Thyroid gland (tissue), 4 donors: Measurements from ENCODE around the gene FGF3. TPM values are rescaled to one million over a fixed set of nuclear protein-coding genes. Genes with fewer than 3 reads are reported as not detected.

ENCODE experiments used
- DNase-seq, 2 donors: peaks; one replicate each; pipeline ENCODE4 v3.0.0-alpha.2; 2019
- H3K27ac ChIP-seq, 3 donors: fragments of 200-600 bp; sonication (generic); 1 replicate in 2 of 3; 2 replicates in 1 of 3; pipeline ENCODE4 v1.5.1; 2016 to 2019; ENCODE audit warnings: mild to moderate bottlenecking in 1 of 3, moderate library complexity in 1 of 3
- H3K27me3 ChIP-seq: fragments of 200-600 bp; sonication (generic); one replicate; pipeline ENCODE4 v1.5.1; 2019
- H3K36me3 ChIP-seq, 2 donors: fragments of 200-600 bp; sonication (generic); one replicate each; pipeline ENCODE4 v1.5.1; 2016 to 2019
- H3K4me1 ChIP-seq, 2 donors: fragments of 200-600 bp; sonication (generic); one replicate each; pipeline ENCODE4 v1.5.1; 2017 to 2019
- H3K4me3 ChIP-seq, 3 donors: fragments of 200-600 bp; sonication (generic); replicated peaks in 1 of 3; 1 replicate in 2 of 3; 2 replicates in 1 of 3; pipeline ENCODE4 v1.5.1; 2016; ENCODE audit warnings: mild to moderate bottlenecking in 1 of 3
- H3K9me3 ChIP-seq: fragments of 200-600 bp; sonication (generic); one replicate; pipeline ENCODE4 v1.5.1; 2017
- POLR2A ChIP-seq, 2 donors: fragments of 450-650 bp; IDR thresholded peaks; one replicate each; pipeline ENCODE4 v1.6.1; 2017; ENCODE audit warnings: antibody characterized with exemption in 2 of 2, mild to moderate bottlenecking in 2 of 2, moderate library complexity in 1 of 2
- WGBS, 2 donors: methylation state at CpG; one replicate each; pipeline ENCODE4 v1.1.5; 2017; 5-methylcytosine and 5-hydroxymethylcytosine counted together
- intact Hi-C: fragments of 100-400 bp; cut with DNase I; formaldehyde crosslinking; loops from one replicate; pipeline ENCODE4 v1.15.1; 2023
- total RNA-seq, 4 donors: library from RNA; depleted of rRNA; stranded (reverse); fragments of >200 nt; gene quantifications; one replicate each; pipeline ENCODE4 v1.2.3, GENCODE V29; 2016
- TF ChIP-seq, protein P1 (sequence below), 6 experiments: fragments of 200-600 bp in 3 of 6; fragments of 450-650 bp in 3 of 6; sonication (generic) in 3 of 6; IDR thresholded peaks; one replicate each; pipeline ENCODE4 v1.5.1; 2016 to 2019; ENCODE audit warnings: antibody characterized with exemption in 6 of 6, mild to moderate bottlenecking in 2 of 6, inconsistent platforms in 1 of 6, moderate library complexity in 1 of 6

The FGF3 gene
- total RNA-seq, 4 donors from 2014 or later, result not detected

GRCh38 chr11:69859275-69859934, 40.2 kb upstream of the FGF3 start:
- Histone ChIP-seq H3K4me1 (no peaks in the 10 kb centered on the region), H3K36me3 (no peaks in the 10 kb centered on the region), H3K4me3 (no peak overlapping the region), H3K27me3 (no peaks in the 10 kb centered on the region), H3K9me3 (no peaks in the 10 kb centered on the region), H3K27ac (no peak overlapping the region)
- WGBS, 2 donors, result 90 to 91% methylated on average over 11 to 12 of the region's 12 CpGs
- TF ChIP-seq, protein P1, sequence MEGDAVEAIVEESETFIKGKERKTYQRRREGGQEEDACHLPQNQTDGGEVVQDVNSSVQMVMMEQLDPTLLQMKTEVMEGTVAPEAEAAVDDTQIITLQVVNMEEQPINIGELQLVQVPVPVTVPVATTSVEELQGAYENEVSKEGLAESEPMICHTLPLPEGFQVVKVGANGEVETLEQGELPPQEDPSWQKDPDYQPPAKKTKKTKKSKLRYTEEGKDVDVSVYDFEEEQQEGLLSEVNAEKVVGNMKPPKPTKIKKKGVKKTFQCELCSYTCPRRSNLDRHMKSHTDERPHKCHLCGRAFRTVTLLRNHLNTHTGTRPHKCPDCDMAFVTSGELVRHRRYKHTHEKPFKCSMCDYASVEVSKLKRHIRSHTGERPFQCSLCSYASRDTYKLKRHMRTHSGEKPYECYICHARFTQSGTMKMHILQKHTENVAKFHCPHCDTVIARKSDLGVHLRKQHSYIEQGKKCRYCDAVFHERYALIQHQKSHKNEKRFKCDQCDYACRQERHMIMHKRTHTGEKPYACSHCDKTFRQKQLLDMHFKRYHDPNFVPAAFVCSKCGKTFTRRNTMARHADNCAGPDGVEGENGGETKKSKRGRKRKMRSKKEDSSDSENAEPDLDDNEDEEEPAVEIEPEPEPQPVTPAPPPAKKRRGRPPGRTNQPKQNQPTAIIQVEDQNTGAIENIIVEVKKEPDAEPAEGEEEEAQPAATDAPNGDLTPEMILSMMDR (IDR thresholded peaks at IDR 0.05), result no peak
- no peak for TF ChIP-seq POLR2A (IDR thresholded peaks at IDR 0.05)
- intact Hi-C loops, result no loop called here
- DNase-seq, result no peak

DNA sequence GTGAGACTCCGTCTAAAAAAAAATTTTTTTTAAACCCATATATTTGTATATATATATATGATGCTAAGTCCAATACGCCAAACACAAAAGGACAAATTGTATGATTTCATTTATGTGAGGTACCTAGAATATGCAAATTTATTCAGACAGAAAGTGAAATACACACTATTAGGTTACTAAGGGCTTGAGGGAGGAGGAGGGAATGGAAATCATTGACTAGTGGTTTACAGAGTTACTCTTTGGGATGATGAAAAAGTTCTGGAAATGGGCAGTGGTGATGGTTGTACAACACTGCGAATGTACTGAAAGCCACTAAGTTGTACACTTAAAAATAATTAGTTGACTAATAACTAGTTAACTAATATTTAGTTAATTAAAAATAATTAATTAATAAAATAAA, 36.2 kb upstream of the FGF3 start:
- DNase-seq, result no peak
- Histone ChIP-seq H3K27me3 (no peaks in the 10 kb centered on the region), H3K27ac (no peak overlapping the region), H3K4me3 (no peak overlapping the region), H3K36me3 (no peaks in the 10 kb centered on the region), H3K9me3 (no peaks in the 10 kb centered on the region), H3K4me1 (no peaks in the 10 kb centered on the region)
- no peak for TF ChIP-seq POLR2A (IDR thresholded peaks at IDR 0.05)
- TF ChIP-seq, protein P1 (IDR thresholded peaks at IDR 0.05), result no peak
- 94% methylated on average over 3 of the region's 3 CpGs for WGBS, 2 donors
- intact Hi-C loops, result no loop called here

DNA sequence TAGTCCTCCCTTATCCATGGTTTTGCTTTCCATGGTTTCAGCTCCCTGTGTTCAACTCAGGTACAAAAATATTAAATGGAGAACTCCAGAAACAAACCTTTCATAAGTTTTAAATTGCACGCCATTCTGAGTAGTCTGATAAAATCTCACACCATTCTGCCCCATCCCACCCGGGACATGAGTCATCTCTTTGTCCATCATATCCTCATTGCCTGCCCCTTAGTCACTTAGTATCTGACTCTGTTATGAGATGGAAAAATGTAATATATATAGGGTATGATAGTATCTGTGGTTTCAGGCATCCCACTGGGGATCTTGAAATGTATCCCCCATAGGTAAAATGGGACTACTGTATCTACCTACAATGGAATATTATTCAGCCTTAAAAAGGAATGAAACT, 35.5 kb upstream of the FGF3 start:
- no peaks in the 10 kb centered on the region for H3K36me3 ChIP-seq
- WGBS, 2 donors, result 85 to 91% methylated on average over 2 of the region's 2 CpGs
- no peak overlapping the region for H3K27ac ChIP-seq
- H3K9me3 ChIP-seq, result no peaks in the 10 kb centered on the region
- no peak for TF ChIP-seq POLR2A (IDR thresholded peaks at IDR 0.05)
- TF ChIP-seq, protein P1 (IDR thresholded peaks at IDR 0.05), result no peak
- intact Hi-C loops, result no loop called here
- no peak overlapping the region for H3K4me3 ChIP-seq
- H3K4me1 ChIP-seq, result no peaks in the 10 kb centered on the region
- no peak for DNase-seq
- H3K27me3 ChIP-seq, result no peaks in the 10 kb centered on the region

- Histone ChIP-seq H3K36me3 (no peaks in the 10 kb centered on the region), H3K4me1 (no peaks in the 10 kb centered on the region), H3K27me3 (no peaks in the 10 kb centered on the region), H3K27ac (no peak overlapping the region), H3K4me3 (no peak overlapping the region), H3K9me3 (no peaks in the 10 kb centered on the region)
- DNase-seq, result no peak
- WGBS, 2 donors, result 46 to 47% methylated on average over 2 of the region's 2 CpGs
- intact Hi-C loops, result no loop called here
- TF ChIP-seq, protein P1 (IDR thresholded peaks at IDR 0.05), result no peak
- TF ChIP-seq POLR2A (IDR thresholded peaks at IDR 0.05), result no peak
Observed at GRCh38 chr11:69852056-69852455, 32.8 kb upstream of the FGF3 start.

- Histone ChIP-seq H3K9me3 (no peaks in the 10 kb centered on the region), H3K27me3 (no peaks in the 10 kb centered on the region), H3K4me3 (no peak overlapping the region), H3K27ac (no peak overlapping the region), H3K4me1 (no peaks in the 10 kb centered on the region), H3K36me3 (no peaks in the 10 kb centered on the region)
- intact Hi-C loops, result no loop called here
- DNase-seq, result peak in 1 of 2 donors; percentile 7
- no peak for TF ChIP-seq POLR2A (IDR thresholded peaks at IDR 0.05)
- TF ChIP-seq, protein P1 (IDR thresholded peaks at IDR 0.05), result no peak
Observed at GRCh38 chr11:69848201-69848600, 29.0 kb upstream of the FGF3 start.
